ENCODE data around the gene GPR176. TPM values are rescaled to one million over a fixed set of nuclear protein-coding genes. Genes with fewer than 3 reads are reported as not detected.

The GPR176 gene
- total RNA-seq, 2 donors from 2014 or later = 0.82 to 2.2 TPM

DNA sequence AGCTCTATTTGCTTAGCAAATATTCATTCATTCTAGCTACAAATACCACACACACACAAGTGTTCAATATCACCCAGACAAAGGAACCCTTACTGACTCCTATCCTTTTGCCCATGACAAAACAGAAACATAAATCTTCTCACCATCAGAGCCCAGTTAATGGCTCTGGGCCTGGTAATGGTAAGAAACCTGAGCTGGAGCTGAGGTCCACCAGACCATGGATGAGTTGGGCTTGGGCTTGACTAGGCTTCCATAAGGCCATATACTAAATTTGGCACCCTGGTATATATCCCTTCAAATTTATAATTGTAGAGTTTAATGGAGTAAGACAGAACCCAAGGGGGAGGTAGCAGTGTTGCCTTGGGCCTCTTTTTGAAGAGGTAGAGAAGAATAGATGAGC, 29.4 kb downstream of the GPR176 start:
- TF ChIP-seq, protein P1, sequence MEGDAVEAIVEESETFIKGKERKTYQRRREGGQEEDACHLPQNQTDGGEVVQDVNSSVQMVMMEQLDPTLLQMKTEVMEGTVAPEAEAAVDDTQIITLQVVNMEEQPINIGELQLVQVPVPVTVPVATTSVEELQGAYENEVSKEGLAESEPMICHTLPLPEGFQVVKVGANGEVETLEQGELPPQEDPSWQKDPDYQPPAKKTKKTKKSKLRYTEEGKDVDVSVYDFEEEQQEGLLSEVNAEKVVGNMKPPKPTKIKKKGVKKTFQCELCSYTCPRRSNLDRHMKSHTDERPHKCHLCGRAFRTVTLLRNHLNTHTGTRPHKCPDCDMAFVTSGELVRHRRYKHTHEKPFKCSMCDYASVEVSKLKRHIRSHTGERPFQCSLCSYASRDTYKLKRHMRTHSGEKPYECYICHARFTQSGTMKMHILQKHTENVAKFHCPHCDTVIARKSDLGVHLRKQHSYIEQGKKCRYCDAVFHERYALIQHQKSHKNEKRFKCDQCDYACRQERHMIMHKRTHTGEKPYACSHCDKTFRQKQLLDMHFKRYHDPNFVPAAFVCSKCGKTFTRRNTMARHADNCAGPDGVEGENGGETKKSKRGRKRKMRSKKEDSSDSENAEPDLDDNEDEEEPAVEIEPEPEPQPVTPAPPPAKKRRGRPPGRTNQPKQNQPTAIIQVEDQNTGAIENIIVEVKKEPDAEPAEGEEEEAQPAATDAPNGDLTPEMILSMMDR (IDR thresholded peaks at IDR 0.05) = no peak
- no peaks in the 10 kb centered on the region for H3K9me3 ChIP-seq
- H3K4me1 ChIP-seq = peaks cover 7% of the 10 kb centered on the region
- no peaks in the 10 kb centered on the region for H3K27me3 ChIP-seq
- no peaks in the 10 kb centered on the region for H3K36me3 ChIP-seq
- H3K9ac ChIP-seq (ENCODE audit: low read depth in 2 of 2, low read length in 2 of 2) = no peak overlapping the region
- intact Hi-C loops (cut with DNase I) = no loop called here
- DNase-seq = no peak
- no peak overlapping the region for H3K27ac ChIP-seq
- H3K4me3 ChIP-seq = no peak overlapping the region

DNA sequence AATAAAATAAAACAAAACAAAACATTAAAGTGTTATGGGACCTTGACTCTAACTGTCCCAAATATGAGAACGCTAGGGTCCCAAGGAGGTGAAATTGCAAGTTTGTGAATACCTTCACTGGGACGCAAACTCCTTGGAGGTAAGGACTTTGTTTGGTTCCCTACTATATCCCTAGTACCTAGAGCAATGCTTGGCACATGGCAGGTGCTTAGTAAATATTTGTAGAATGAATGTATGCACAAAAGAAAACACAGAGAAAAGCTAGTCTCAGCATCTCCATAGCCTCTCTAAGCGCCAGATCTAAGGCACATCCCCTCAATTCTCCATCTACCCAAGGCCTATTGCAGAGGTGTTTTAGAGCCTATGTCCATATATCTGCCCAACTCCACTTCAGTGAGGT, 30.5 kb downstream of the GPR176 start:
- intact Hi-C loops (cut with DNase I) = loop anchor here (5.0 kb wide), 1 partner anchor 88 kb away; no protein-coding TSS in a partner anchor
- no peaks in the 10 kb centered on the region for H3K9me3 ChIP-seq
- no peak overlapping the region for H3K4me3 ChIP-seq
- no peaks in the 10 kb centered on the region for H3K36me3 ChIP-seq
- H3K4me1 ChIP-seq = peaks cover 7% of the 10 kb centered on the region
- no peak for DNase-seq
- no peak overlapping the region for H3K9ac ChIP-seq (ENCODE audit: low read depth in 2 of 2, low read length in 2 of 2)
- H3K27me3 ChIP-seq = no peaks in the 10 kb centered on the region
- TF ChIP-seq, protein P1 (IDR thresholded peaks at IDR 0.05) = no peak
- no peak overlapping the region for H3K27ac ChIP-seq

DNA sequence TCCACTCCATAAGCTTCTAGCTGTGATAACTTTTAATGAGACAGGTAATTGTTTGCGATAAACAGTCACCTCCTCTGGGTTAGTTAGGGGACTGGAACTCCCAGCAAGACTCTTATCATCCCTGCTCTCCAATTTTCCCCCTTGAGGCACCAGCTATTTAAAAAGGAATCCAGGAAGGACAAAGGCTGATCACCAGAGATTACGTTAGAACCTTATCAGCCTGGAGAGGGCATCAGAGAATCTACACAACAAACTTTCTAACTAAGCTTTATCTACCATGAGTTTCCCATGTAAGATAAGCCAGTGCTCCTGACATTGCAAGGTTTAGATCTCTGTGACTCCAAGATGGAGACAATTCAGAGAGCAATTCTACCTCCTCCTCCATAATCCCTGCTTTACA, 31.3 kb downstream of the GPR176 start:
- Histone ChIP-seq H3K27ac (peak overlapping the region; percentile 67), H3K4me1 (peaks cover 7% of the 10 kb centered on the region)
- intact Hi-C loops (cut with DNase I) = loop anchor here (5.0 kb wide), 1 partner anchor 88 kb away; no protein-coding TSS in a partner anchor

DNA sequence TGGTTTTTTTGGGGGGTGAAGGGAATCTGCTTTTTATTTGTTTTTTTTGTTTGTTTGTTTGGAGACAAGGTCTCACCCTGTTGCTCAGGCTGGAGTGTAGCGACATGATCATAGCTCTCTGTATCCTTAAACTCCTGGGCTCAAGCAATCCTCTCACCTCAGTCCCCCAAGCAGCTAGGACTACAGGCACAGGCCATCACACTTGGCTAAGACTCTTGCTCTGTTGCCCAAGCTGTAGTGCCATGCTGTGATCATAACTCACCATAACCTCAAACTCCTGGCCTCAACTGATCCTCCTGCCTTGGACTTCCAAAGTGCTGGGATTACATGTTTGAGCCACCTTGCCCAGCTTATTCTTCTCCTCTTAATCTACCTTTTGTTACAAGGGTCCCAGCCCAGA, 31.8 kb downstream of the GPR176 start:
- Histone ChIP-seq H3K4me1 (peaks cover 7% of the 10 kb centered on the region), H3K36me3 (no peaks in the 10 kb centered on the region), H3K27ac (peak overlapping the region; percentile 67), H3K27me3 (no peaks in the 10 kb centered on the region), H3K9me3 (no peaks in the 10 kb centered on the region), H3K9ac (ENCODE audit: low read depth in 2 of 2, low read length in 2 of 2) (no peak overlapping the region), H3K4me3 (no peak overlapping the region)
- TF ChIP-seq, protein P1 (IDR thresholded peaks at IDR 0.05) = no peak
- no peak for DNase-seq
- intact Hi-C loops (cut with DNase I) = loop anchor here (5.0 kb wide), 1 partner anchor 89 kb away; no protein-coding TSS in a partner anchor

More for the DNA sequence above, 31.3 kb downstream of the GPR176 start:
- Histone ChIP-seq H3K4me3 (no peak overlapping the region), H3K9me3 (no peaks in the 10 kb centered on the region), H3K27me3 (no peaks in the 10 kb centered on the region), H3K36me3 (no peaks in the 10 kb centered on the region), H3K9ac (ENCODE audit: low read depth in 2 of 2, low read length in 2 of 2) (no peak overlapping the region)
- TF ChIP-seq, protein P1 (IDR thresholded peaks at IDR 0.05) = no peak
- DNase-seq = no peak

DNA sequence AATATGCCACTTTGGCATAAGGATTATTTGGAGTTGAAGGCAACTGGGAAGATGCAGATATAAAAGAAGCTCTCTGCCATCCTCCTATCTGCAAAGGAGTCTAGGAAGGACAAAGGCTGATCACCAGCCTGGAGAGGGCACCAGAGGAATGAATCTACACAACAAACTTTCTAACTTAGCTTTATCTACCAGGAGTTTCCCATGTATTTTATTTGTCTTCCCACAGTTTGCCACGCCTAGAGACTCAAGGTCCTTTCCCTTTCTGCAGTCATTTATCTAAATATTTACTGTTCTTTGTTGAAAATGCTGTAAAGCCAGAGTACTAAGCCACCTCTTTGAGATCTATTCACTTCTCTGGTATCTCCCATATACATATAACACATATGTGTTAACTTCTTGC, 32.2 kb downstream of the GPR176 start:
- no peaks in the 10 kb centered on the region for H3K9me3 ChIP-seq
- TF ChIP-seq, protein P1 (IDR thresholded peaks at IDR 0.05) = no peak
- H3K27ac ChIP-seq = peak overlapping the region; percentile 67
- no peaks in the 10 kb centered on the region for H3K36me3 ChIP-seq
- intact Hi-C loops (cut with DNase I) = loop anchor here (5.0 kb wide), 1 partner anchor 89 kb away; no protein-coding TSS in a partner anchor
- no peaks in the 10 kb centered on the region for H3K27me3 ChIP-seq
- H3K4me3 ChIP-seq = no peak overlapping the region
- peaks cover 7% of the 10 kb centered on the region for H3K4me1 ChIP-seq
- DNase-seq = peak; percentile 70
- no peak overlapping the region for H3K9ac ChIP-seq (ENCODE audit: low read depth in 2 of 2, low read length in 2 of 2)

Measured in colonic mucosa (tissue), 4 donors.